Keratinocyte (primary cell): ENCODE results near the gene PTBP2.

Experiments used
- EZH2 ChIP-seq: IDR thresholded peaks from one replicate; pipeline ENCODE4 v1.6.1; 2012; ENCODE audit warnings: inconsistent platforms, mild to moderate bottlenecking, low read length, moderate library complexity
- TF ChIP-seq, protein P1 (sequence below), 3 experiments: IDR thresholded peaks in 1 of 3; conservative IDR thresholded peaks in 1 of 3; optimal IDR thresholded peaks in 1 of 3; 2 replicates in 2 of 3; 3 replicates in 1 of 3; pipeline versions ENCODE3 to v1.5.1; 2011; ENCODE audit warnings: low read length in 3 of 3, mild to moderate bottlenecking in 3 of 3, moderate library complexity in 2 of 3, control low read depth in 1 of 3, inconsistent platforms in 1 of 3; ENCODE audit not compliant: insufficient read depth in 2 of 3; ENCODE audit errors: extremely low read depth in 1 of 3

- TF ChIP-seq, protein P1, sequence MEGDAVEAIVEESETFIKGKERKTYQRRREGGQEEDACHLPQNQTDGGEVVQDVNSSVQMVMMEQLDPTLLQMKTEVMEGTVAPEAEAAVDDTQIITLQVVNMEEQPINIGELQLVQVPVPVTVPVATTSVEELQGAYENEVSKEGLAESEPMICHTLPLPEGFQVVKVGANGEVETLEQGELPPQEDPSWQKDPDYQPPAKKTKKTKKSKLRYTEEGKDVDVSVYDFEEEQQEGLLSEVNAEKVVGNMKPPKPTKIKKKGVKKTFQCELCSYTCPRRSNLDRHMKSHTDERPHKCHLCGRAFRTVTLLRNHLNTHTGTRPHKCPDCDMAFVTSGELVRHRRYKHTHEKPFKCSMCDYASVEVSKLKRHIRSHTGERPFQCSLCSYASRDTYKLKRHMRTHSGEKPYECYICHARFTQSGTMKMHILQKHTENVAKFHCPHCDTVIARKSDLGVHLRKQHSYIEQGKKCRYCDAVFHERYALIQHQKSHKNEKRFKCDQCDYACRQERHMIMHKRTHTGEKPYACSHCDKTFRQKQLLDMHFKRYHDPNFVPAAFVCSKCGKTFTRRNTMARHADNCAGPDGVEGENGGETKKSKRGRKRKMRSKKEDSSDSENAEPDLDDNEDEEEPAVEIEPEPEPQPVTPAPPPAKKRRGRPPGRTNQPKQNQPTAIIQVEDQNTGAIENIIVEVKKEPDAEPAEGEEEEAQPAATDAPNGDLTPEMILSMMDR (optimal IDR thresholded peaks at IDR 0.05 in 1 of 3, IDR thresholded peaks at IDR 0.05 in 1 of 3, conservative IDR thresholded peaks at IDR 0.05 in 1 of 3; ENCODE audit: extremely low read depth in 1 of 3, insufficient read depth in 2 of 3, low read length in 3 of 3) = no peak
- TF ChIP-seq EZH2 = no peak
Observed at GRCh38 chr1:96772972-96773371, 51.4 kb downstream of the PTBP2 start.
